Neural progenitor cell (in vitro differentiated cells): ENCODE data around the gene NBPF11. TPM values are rescaled to one million over a fixed set of nuclear protein-coding genes. Genes with fewer than 3 reads are reported as not detected.
"Not testable (repeated sequence)": the region's sequence is repeated elsewhere in the genome, so short reads cannot be mapped to it uniquely, and the experiment has no call there.

ENCODE experiments used
- DNase-seq: peaks from one replicate; pipeline ENCODE4 v3.0.0-alpha.2; 2016; ENCODE audit warnings: low spot score
- H2AFZ ChIP-seq: fragments of 200-600 bp; sonication (generic); replicated peaks from 2 replicates; pipeline ENCODE4 v1.6.1; 2016; ENCODE audit warnings: antibody characterized with exemption
- H3F3A ChIP-seq: fragments of 200-600 bp; sonication (generic); 2 replicates; pipeline ENCODE4 v1.6.1; 2016; ENCODE audit warnings: antibody characterized with exemption, low read depth
- H3K27ac ChIP-seq: fragments of 200-600 bp; sonication (generic); 2 replicates; pipeline ENCODE4 v1.5.1; 2016; ENCODE audit warnings: mild to moderate bottlenecking
- H3K27me3 ChIP-seq: fragments of 200-600 bp; sonication (generic); 2 replicates; pipeline ENCODE4 v1.6.1; 2016; ENCODE audit warnings: mild to moderate bottlenecking, moderate library complexity
- H3K36me3 ChIP-seq: fragments of 200-600 bp; sonication (generic); 2 replicates; pipeline ENCODE4 v1.5.1; 2016
- H3K4me1 ChIP-seq: fragments of 200-600 bp; sonication (generic); 2 replicates; pipeline ENCODE4 v1.6.1; 2016; ENCODE audit warnings: mixed run types
- H3K4me2 ChIP-seq: fragments of 200-600 bp; sonication (generic); 2 replicates; pipeline ENCODE4 v1.6.1; 2016
- H3K4me3 ChIP-seq: fragments of 200-600 bp; sonication (generic); 2 replicates; pipeline ENCODE4 v1.5.1; 2016
- H3K79me2 ChIP-seq: fragments of 200-600 bp; sonication (generic); 2 replicates; pipeline ENCODE4 v1.6.1; 2016; ENCODE audit warnings: low read depth
- H3K9ac ChIP-seq: fragments of 200-600 bp; sonication (generic); 2 replicates; pipeline ENCODE4 v1.6.1; 2016
- H3K9me3 ChIP-seq: fragments of 200-600 bp; sonication (generic); 2 replicates; pipeline ENCODE4 v1.5.1; 2016; ENCODE audit warnings: low read depth
- H4K20me1 ChIP-seq: fragments of 200-600 bp; sonication (generic); 2 replicates; pipeline ENCODE4 v1.6.1; 2016; ENCODE audit warnings: low read depth
- H3K27ac Mint-ChIP-seq: 3 replicates; pipeline ENCODE4 v1.8.0; 2021; ENCODE audit warnings: mixed read lengths
- H3K27me3 Mint-ChIP-seq: 2 replicates; pipeline ENCODE4 v1.8.0; 2022; ENCODE audit warnings: low read depth, mild to moderate bottlenecking, inconsistent platforms, moderate library complexity, mixed read lengths; ENCODE audit not compliant: insufficient read depth
- H3K36me3 Mint-ChIP-seq: 3 replicates; pipeline ENCODE4 v1.8.0; 2021; ENCODE audit warnings: mixed read lengths
- H3K4me1 Mint-ChIP-seq: 3 replicates; pipeline ENCODE4 v1.8.0; 2021; ENCODE audit warnings: mixed read lengths
- H3K4me3 Mint-ChIP-seq: 3 replicates; pipeline ENCODE4 v1.8.0; 2021; ENCODE audit warnings: mild to moderate bottlenecking, moderate library complexity, mixed read lengths
- H3K9me3 Mint-ChIP-seq: 3 replicates; pipeline ENCODE4 v1.8.0; 2020; ENCODE audit warnings: mixed read lengths
- small RNA-seq: library from RNA; depleted of rRNA; stranded (forward); fragments of <200 nt; gene quantifications from one replicate; pipeline ENCODE3, GENCODE V24; 2015
- total RNA-seq: library from RNA; depleted of rRNA; stranded (reverse); fragments of >200 nt; gene quantifications from 2 replicates; pipeline ENCODE4 v1.2.3, GENCODE V29; 2015; ENCODE audit warnings: low replicate concordance

NBPF11 gene
- total RNA-seq, 1 donor from 2014 or later: 9.1 TPM

DNA sequence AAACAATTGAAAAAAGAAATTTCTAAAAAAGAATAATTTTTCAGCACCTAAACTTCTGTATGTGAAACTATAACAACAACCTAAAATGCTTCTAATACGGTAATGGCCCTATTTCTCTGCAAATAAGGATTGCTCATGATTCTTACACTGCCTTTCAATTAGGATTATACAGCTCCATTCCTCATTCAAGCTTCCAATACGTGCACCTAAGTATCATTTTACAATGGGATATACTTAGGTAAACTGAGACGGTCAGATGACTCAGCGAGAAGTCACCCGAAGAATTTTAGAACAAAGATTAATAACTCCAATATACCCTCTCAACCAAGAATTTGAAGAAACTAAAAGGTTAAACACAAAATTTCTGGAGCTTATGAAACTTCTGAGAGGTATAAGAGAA is 83.9 kb downstream of the NBPF11 start:
- not testable (repeated sequence) for H3K9me3 Mint-ChIP-seq, H3K4me1 Mint-ChIP-seq, H3K9me3 ChIP-seq, H3K27ac ChIP-seq, H3K36me3 ChIP-seq, H3K79me2 ChIP-seq, H3K4me2 ChIP-seq, H3K4me3 ChIP-seq, H3K4me1 ChIP-seq, H3K9ac ChIP-seq, H4K20me1 ChIP-seq, H3K36me3 Mint-ChIP-seq, H3K27me3 Mint-ChIP-seq, H3K27ac Mint-ChIP-seq, DNase-seq, H2AFZ ChIP-seq, H3K27me3 ChIP-seq, H3K4me3 Mint-ChIP-seq, H3F3A ChIP-seq

DNA sequence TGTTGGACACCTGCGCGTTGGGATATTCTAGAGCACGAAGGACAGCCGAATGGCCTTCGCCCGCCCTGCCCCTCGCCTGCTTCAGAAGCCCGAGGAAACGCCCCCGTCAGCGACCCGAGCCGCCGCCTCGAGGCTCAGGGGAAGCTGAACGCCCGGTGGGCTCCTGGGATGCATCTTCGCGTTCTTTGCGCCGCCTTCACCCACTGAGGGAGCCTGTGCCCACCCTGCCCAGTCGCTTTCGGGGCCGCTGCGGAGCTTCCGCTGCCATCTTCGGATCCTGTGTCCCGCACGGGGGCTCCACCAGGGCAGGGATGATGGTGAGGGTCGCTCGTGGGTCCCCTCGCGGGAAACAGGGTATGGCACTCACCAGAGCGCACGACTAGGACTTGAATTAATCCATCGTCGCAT is 91.8 kb downstream of the NBPF11 start:
- H3K36me3 Mint-ChIP-seq, H3K79me2 ChIP-seq, H3K4me2 ChIP-seq, H3K9ac ChIP-seq, H3K9me3 ChIP-seq, H3K4me3 Mint-ChIP-seq, H3K4me3 ChIP-seq, H3K9me3 Mint-ChIP-seq, H3K27ac ChIP-seq, H3K4me1 ChIP-seq, H3K27me3 Mint-ChIP-seq, H3F3A ChIP-seq, H2AFZ ChIP-seq, DNase-seq, H4K20me1 ChIP-seq, H3K36me3 ChIP-seq, H3K4me1 Mint-ChIP-seq, H3K27me3 ChIP-seq, H3K27ac Mint-ChIP-seq: not testable (repeated sequence)

DNA sequence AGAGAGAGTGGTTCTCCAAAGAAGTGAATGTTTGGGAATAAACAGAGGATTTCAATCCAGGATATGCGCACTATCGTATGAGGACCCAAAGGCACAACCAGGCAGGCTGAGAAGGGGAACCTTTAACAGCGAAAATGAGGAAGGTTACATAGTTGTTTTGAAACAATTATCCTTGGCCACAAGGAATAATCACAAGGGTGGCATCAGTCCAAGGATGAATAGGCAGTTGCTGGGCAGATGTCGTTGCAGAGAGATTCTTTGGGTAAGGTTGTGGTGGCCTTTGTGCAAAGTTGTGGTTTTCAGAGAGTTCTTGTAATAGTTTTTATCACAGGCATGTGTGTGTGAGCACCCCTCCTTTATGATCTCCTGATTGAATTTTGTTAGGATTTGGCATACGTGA is 94.7 kb downstream of the NBPF11 start:
- H3K27me3 Mint-ChIP-seq, H3K9ac ChIP-seq, H2AFZ ChIP-seq, H3K9me3 ChIP-seq, H3K36me3 ChIP-seq, H3K9me3 Mint-ChIP-seq, H3K27ac ChIP-seq, DNase-seq, H3K4me3 Mint-ChIP-seq, H3K4me1 ChIP-seq, H3K27ac Mint-ChIP-seq, H3K27me3 ChIP-seq, H3K4me1 Mint-ChIP-seq, H4K20me1 ChIP-seq, H3K4me2 ChIP-seq, H3K36me3 Mint-ChIP-seq, H3K79me2 ChIP-seq, H3K4me3 ChIP-seq, H3F3A ChIP-seq: not testable (repeated sequence)

Small RNA genes within 50 kb of the gene (small RNA-seq; reads per million reads assigned to genes)
- not detected for gene RNA5SP57

Other genes with a start within 250 kb of the NBPF11 start
- not detected in 2 replicates for gene GJA8, start 249.5 kb downstream of the NBPF11 start, total RNA-seq
- gene GPR89B, start 223.9 kb downstream of the NBPF11 start, total RNA-seq: 36.8 and 47.9 TPM in 2 replicates